Activated naive CD4-positive, alpha-beta T cell treated with anti-CD3 and anti-CD28 coated beads, Interleukin-2, amount 50 U/mL, for 16 hours (primary cell): ENCODE results near the gene GSG1L.
"Not testable (repeated sequence)": the region's sequence is repeated elsewhere in the genome, so short reads cannot be mapped to it uniquely, and the experiment has no call there.

Source experiments
- DNase-seq: peaks from one replicate; pipeline ENCODE4 v3.0.0-alpha.2; 2020

The GSG1L gene

DNA sequence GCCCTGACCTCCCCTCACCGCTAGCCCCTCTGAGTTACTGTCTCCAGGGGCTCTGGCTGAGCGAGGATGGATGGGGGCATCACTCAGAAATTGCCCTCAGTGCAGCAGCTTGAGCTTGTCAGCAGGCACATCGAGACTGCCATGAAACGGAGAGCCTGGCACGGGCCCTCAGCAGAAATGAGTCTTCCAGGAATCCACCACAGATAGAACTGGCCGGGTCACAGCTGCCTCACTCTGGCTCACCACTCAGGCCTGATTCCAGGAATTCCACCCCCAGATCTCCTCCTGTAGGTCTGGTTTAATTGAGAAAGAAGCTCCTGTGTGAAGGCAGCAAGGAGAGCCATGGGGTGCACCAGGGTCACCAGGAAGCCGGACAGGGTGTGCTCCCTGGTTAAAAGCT lies 85.5 kb downstream of the GSG1L start:
- no peak for DNase-seq

DNA sequence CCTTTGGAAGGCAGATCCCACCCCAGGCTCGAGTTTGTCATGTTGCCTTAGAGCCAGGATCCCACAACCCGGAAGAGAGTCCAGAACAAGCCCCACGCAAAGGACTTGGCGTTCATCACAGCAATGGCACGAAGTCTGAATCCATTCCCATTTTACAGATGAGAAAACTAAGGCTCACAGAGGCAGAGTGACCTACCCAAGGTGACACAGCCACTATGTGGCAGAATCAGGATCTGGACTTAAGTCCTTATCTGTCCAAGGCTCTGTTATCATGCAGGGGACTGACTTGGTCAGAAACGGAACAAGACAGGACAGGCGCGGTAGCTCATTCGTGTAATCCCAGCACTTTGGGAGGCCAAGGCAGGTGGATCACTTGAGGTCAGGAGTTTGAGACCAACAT lies 86.5 kb downstream of the GSG1L start:
- no peak for DNase-seq

DNA sequence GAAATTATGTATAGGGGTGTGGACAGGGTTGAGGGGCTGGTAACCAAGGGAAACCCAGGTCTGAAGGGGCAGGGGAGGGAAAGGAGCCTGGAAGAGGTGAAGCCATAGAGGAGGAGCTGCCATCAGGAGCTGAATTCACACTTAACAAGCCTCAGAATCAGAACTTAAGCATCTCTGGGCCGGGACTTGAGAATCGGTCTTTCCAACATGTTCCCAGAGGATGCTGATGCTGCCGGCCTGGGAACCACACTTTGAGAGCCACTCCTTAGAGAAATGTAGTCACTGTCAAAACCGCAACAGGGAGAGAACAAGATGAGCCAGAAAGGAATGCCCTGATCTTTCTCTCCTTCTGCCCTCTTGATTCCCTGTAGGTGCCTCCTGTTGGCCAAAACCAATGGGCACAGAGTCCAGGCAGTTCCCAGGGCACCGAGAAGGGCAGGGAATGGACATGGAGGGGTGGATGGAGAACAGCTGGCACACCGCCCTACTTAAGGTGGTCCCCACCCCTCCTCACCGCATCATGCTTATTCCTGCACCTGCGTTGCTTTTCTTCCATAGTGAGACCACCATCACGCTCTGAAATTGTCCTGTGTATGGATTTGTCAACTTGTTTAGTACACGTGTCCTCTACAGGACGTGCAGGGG lies 88.5 kb downstream of the GSG1L start:
- no peak for DNase-seq

DNA sequence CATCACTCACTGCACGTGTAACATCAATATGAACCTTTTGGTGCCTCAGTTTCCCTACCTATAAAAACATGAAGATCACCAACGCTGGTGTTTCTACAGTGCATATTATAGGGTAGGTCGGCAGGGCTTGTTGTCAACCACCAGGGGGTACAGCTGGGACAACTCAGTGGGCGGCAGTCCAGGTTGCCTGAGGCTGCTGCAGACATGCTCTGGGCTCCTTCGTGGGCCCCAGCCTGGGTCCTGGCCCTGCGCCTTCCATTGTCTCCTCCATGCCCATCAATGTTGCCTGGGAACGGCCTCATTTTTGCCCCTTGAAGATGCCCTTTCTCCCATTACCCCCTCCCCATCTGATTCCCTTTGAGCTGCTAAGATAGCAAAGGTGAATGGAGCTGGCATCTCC lies 89.8 kb downstream of the GSG1L start:
- no peak for DNase-seq

DNA sequence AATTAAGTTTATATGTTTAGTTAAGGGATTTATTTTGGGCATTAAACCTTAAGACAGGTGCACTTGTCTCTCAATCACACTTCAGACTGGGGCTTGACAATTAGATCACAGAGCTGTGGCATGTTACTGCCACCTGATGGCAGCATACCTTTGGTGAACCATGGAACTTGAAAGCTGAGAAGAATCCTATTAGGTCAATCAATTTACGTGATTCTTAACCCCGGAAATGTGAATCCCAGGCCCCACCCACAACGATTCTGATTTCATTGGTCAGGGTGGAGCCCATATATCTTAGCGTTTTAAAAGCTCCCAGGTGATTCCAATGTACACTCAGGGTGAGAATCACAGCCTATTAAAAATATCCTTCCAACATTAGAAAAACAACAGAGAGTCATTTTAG lies 91.0 kb downstream of the GSG1L start:
- DNase-seq = peak; percentile 42

DNA sequence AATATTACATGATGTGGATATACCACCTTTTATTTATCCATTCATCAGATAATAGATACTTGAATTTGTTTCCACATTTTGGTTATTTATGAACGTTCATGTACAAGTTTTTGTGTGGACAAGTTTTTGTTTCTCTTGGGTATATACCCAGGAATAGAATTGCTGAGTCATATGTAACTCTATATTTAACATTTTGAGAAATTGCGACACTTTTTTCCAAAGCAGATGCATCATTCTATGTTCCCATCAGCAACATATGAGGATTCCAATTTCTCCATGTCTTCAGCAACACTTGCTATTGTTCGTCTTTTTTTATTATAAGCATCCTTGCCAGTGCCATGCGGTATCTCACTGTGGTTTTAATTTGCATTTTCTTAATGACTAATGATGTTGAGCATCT lies 93.9 kb downstream of the GSG1L start:
- DNase-seq = no peak

DNA sequence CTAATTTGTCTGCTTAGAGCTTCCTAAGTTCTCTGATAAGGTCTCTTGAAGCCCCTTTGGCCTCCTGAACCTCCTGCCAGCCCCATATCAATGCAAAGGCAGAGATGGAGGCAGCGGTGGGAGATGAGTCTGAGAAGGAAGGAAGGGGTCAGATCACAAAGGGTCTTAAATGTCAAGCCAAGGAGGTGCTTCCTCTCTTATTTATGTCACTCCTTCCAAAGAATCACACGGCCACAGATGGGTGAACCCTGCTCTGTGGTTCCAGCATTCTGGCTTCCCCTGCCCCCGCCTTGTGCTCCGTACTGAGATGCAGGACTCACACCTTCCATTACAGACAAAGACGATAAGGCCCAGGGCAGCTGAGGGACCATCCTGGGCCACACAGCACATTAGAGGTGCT lies 96.3 kb downstream of the GSG1L start:
- DNase-seq = no peak

DNA sequence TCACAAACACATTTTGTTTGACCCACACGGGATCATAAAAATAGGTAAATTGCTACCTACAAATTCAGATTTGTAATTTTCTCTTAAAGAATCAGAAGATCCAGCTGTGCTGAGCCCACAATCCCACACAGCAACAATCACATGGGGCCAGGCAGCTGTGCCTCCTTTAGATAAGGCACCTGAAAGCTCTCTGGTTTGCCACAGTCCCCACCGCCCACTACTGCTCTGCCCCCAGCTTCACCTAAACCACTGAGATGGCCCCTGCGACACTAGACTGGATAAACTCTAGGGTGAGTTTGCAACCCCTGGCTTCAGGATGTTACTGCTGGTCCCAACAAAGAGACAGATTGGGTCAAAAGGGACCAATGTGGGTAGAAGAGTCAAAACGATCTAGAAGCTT lies 96.8 kb downstream of the GSG1L start:
- DNase-seq = no peak

DNA sequence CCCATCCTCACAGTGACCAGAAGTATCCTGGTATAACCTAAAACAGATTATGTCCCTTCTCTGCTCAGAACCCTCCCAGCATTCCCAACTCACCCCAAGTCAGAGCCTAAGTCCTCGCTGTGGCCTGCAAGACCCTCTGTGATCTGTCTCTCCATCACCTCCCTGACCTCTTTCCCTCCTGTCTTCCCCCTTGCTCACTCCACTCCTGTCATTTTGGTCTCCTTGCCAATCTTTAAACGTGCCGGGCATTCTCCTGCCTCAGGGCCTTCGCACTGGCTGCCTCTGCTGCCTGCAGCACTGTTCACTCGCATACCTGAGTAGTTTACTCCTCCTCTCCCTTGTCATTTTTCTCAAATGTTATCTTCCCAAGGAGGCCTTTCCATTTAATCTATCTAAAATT lies 97.7 kb downstream of the GSG1L start:
- DNase-seq = no peak

DNA sequence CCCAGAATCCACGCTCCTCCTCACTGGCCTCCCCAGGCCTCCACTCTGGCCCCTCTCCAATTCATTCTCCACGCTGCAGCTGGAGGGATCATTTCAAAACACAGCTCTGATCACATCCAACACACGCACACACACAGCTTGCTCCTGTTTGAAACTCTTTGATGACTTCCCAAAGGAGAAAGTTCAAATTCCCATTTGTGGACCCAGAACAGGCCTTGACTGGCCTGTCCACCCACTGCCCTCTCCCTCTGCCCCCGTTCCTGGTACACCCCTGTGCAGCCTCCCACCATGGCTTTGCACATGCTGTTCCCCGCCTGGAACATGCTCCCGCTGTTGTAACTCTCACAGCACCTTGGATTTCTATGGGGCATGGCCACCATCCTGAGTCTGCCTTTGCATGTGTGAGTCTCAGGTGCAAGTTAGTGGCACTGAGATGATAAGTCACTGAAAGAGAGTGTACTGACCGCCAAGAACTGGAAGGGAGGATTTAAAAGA lies 100.0 kb downstream of the GSG1L start:
- DNase-seq = no peak

DNA sequence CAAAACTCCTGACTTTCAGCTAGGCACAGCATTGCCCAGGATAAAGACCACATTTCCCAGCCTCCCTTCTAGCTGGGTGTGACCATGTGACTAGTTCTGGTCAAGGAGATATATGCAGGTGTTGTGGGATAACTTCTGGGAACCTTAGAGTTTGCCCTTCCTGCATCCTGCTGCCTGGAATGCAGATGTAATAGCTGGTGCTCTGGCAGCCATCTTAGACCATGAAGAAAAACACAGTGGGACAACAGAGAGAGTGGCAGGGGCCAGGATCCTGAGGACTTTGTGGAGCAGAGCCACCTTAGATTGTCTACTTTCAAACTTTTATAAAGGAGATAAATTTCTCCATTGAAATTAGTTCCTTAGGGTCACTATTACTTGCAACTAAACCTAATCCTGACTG lies 101.3 kb downstream of the GSG1L start:
- DNase-seq = no peak

DNA sequence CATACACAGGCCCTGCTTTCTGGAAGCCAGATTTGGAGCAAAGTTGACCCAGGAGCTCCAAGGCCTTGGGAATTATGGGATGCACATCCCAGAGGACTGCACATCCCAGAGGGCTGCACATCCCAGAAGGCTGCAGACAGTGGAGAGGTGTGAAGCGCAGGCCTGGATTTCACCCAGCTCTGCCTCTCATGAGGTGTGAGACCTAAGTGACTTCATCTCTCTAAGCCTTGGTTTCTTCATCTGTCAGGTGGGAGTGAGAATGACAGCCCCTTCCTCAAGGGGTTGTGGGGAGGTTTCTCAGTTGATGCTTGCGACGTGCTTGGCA lies 102.3 kb downstream of the GSG1L start:
- DNase-seq = no peak

DNA sequence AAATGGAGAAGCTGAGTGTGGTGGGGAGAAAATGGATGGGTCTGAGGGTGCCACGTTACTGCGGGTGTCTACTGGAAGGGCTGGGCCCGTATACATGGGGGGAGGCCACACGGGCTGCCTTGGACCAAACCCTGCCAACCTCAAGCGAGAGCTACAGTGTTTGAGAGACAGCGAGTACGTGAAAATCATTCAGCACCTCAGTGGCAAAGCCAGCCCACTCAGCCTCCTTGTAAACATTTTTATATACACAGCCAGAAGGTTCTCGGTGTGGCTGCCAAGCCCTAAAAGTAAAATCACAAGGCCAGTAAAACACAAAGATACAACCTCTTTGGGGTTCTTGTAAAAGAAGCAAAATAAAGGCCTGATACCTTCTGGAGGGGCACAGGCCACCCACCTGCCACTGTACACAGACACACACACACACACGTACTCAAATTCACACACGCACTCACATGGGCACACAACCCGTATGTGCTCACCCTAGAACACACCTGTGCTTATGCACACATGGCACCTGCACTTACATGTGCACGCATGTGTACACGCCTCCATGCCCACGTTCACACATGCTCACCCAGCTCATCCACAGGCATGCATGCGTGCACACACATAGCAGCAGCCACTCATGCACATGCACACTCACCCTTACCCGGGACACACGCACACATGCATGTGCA lies 102.8 kb downstream of the GSG1L start:
- DNase-seq = no peak

DNA sequence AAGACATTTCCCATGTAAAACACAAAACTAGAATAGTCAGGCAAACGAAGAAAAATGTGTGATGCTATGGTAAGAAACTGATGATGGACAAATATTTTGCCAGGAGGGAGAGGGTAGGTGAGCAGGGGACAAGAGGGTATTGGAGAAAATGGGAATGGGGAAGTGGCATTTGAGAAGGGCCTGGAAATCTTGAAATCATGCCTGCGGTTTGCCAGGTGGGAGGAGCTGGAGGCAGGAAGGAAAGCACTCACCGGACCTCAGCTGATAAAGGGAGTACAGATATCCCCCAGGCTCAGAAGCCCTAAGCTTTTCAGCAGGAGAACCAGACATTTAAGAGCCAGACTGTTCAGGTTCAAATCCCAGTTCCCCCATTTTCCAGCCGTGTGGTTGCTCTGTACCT lies 103.6 kb downstream of the GSG1L start:
- DNase-seq = no peak

DNA sequence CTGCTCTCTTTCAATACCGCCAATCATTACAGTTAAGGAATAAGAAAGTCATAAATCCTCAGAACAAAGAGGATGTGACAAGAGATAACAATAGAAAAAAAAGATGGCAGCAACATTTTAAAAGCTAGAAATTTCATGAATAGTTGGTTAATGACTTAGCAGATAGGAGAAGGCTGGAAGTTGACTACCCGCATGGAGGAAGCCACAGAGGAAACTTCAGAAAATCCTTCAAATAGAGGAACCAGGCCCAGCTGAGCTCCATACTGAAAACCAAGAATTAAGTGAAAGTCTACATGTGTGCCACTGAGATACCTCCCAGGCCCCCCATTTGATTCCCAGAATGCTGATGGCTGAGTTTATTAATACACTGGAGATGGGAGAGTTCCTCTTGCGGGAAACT lies 109.3 kb downstream of the GSG1L start:
- DNase-seq = no peak

DNA sequence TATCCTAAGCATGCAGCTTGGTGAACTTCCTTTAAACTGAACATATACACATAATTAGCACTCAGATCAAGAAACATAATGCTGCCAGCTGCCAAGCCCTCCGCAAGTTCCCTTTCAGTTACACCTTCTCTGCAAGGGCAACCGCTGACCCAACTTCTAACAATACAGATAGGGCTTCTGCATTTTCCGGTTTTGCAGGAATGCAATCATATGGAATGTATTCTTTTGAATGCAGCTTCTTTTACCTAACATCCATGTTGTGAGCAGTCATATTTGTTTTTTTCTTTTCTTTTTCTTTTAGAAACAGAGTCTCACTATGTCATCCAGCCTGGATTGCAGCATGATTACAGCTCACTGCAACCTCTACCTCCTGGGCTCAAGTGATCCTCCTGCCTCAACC lies 110.7 kb downstream of the GSG1L start:
- no peak for DNase-seq

DNA sequence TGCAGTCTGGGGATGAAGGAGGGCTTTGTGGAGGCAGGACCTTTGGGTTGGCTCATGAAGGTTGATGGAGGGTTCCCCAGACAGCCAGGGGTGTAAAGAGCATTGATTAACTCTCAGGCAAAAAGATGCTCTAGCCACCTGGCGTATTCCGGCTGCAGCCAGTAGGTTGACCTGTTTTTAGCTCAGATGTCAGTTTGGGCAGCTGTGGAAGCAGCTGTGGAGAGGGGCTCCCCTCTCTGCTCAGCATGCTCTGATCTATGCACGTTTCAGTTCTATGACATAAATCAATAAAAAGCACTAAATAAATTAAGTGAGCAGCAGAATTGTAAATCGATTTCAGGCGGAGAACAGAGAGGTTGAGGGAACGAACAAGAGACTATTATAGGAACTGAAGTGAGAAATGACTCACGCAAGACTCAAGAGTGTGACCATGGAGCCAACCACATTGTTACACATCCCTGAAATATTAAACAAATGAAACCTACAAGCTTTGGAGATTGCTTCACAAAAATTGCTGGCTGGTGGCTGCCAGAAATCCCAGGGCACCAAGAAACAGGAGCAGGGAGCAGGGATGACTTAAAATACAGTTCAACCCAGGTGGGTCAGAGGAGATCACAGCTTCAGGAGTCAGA lies 111.9 kb downstream of the GSG1L start:
- DNase-seq = no peak

DNA sequence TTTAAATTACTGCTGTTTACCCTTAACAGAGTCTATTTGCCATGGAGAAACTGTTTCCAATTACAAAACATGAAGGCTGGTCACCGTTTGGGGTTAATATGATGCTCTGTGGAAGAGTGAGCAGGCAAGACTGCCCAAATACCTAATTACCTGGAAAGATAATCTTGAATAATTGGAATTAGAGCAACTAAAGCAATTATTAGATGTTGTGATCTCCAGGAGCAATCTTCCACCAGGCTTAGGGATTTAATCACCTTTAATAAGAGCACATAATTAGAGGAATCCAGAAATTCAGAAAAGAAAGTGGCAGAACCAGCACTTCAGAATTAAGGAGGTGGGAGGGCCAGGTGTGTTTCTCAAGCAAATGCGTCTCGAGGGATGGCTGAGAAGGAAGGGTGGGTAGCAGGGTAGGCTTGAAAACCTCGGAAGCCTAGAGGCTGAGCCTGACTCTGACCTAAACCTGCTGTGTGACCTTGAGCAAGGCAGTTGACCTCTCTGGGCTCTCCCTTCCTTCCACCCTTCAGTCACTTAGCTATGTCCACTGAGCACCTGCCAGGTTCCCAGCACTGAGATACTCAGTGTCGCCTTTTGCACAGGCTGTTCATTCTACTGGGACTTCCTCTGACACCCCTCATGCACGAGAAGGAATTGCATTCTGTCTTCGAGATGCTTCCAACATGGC lies 113.2 kb downstream of the GSG1L start:
- no peak for DNase-seq

DNA sequence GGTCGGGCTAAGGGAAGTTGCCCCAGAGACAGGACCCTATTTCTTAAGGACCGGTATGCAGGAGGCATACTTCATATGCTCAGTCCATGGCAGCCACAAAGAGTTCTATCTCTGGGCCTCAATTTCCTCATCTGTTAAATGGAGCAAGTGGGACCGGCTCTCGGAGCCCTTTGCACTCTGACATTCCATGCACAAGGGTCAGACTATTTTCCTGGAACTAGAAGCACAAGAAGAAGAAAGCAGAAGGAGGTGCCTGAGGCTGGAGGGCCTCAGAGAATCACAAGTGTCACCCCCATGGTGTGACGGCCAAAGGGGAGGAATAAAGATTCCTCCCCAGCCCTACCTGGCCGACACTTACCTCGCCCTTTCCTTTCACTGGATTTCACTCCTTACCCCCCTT lies 115.8 kb downstream of the GSG1L start:
- DNase-seq = no peak

DNA sequence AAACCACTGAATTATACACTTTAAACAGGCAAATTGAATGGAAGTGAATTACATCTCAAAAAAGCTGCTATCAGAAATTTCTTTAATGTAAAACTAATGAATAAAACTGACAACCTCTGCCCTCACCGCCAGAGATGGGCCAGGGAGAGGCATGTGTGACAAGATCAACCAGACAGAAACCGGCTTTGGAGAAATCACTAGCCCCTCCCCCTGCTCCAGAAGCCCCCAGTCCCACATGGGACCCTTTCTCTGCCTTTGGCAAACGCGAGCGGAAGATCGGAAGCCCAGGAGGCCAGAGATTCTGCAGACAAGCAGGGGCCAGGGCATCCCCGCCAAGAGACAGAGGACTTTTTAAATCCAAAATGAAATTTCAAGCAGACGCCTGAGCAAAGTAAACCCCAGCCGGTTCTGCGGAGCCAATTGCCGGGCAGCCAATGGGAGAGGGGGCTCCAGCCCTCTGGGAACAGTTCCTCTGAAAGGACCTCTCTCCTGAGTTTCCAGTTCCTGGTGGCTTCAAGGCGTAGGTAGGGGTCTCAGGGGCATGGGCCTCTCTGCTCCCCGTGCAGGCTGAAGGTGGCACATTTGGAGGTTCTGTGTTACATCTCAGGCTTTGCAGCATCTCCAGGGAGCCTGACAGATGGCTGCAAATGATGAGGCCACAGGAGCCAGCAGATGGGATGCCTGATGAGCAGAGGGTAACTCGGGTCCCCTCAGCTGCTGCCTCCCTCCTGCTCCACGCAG lies 118.1 kb downstream of the GSG1L start:
- DNase-seq = no peak

DNA sequence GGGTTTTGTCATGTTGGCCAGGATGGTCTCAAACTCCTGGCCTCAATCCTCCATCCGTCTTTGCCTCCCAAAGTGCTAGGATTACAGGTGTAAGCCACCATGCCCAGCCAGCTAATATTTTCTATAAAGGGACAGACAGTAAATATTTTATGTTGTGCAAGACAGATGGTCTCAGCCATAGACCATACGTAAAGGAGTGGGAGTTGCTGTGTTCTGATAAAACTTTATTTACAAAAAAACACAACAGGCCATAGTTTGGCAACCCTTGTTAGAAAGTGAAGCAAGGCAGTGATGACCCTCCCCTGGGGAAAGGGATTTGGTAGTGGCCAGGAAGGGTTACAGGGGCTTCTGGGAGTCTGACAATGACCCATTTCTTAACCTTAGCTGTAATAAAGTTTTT lies 119.7 kb downstream of the GSG1L start:
- no peak for DNase-seq

DNA sequence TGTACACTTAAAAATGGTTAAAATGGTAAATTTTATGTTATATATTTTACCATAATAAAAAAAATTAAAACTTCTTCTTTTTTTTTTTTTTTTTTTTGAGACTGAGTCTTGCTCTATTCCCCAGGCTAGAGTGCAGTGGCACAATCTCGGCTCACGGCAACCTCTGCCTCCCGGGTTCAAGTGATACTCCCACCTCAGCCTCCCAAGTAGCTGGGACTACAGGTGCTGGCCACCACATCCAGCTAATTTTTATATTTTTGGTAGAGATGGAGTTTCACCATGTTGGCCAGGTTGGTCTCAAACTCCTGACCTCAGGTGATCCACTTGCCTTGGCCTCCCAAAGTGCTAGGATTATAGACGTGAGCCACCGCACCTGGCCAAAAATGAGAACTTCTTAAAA lies 121.4 kb downstream of the GSG1L start:
- DNase-seq = not testable (repeated sequence)

DNA sequence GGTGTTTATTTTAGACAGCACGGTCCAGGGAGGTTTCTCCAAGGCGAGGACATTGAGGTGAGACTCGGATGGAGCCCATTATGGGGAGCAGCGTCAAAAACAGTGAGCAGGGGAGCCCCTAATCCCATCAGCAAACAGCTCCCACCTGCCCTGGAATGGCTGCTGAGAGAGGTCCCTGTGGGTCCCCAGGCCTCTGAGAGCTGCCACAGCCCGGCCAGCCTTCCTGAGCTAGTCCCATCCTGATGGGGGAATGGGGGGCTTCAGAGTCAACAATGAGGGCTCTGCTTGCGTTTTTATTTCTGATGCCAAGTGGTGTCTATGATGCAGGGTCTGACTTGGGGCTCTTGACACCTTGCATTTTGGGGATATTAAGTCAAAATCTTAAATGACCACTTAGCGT lies 128.4 kb downstream of the GSG1L start:
- no peak for DNase-seq
